HUES6 (cell line): ENCODE data around the gene SPDYE16.
"Not testable (repeated sequence)": the region's sequence is repeated elsewhere in the genome, so short reads cannot be mapped to it uniquely, and the experiment has no call there.

Experiments used
- H3K27ac ChIP-seq: 2 replicates; pipeline ENCODE4 v1.7.0; 2013; ENCODE audit warnings: low read depth, mild to moderate bottlenecking, low read length, inconsistent platforms
- H3K27me3 ChIP-seq: 2 replicates; pipeline ENCODE4 v1.6.1; 2013; ENCODE audit warnings: low read length; ENCODE audit not compliant: control insufficient read depth, insufficient read depth
- H3K36me3 ChIP-seq: 2 replicates; pipeline ENCODE4 v1.6.1; 2013; ENCODE audit warnings: low read length; ENCODE audit not compliant: control insufficient read depth, insufficient read depth
- H3K4me1 ChIP-seq: 2 replicates; pipeline ENCODE4 v1.6.1; 2013; ENCODE audit warnings: low read length; ENCODE audit not compliant: control insufficient read depth, insufficient read depth
- H3K4me3 ChIP-seq: 2 replicates; pipeline ENCODE4 v1.5.1; 2013; ENCODE audit warnings: low read depth, low read length
- H3K9ac ChIP-seq: one replicate; pipeline ENCODE4 v1.6.1; 2013; ENCODE audit warnings: mild to moderate bottlenecking, low read length
- H3K9me3 ChIP-seq: 2 replicates; pipeline ENCODE4 v1.6.1; 2013; ENCODE audit warnings: low read depth, low read length; ENCODE audit not compliant: control insufficient read depth, insufficient read depth

SPDYE16 gene

GRCh38 chr7:76482660-76483059, 60.4 kb downstream of the SPDYE16 start:
- not testable (repeated sequence) for H3K4me3 ChIP-seq, H3K9ac ChIP-seq, H3K9me3 ChIP-seq, H3K27ac ChIP-seq, H3K27me3 ChIP-seq, H3K4me1 ChIP-seq
- peaks cover 14% of the 10 kb centered on the region for H3K36me3 ChIP-seq
